AG10803 (cell line): ENCODE measurements around the gene PELI2.

Source experiments
- DNase-seq: peaks from one replicate; pipeline ENCODE4 v3.0.0; 2010; ENCODE audit warnings: low read depth
- H3K4me3 ChIP-seq: 2 replicates; pipeline ENCODE4 v1.5.1; 2011; ENCODE audit warnings: mild to moderate bottlenecking, low read length, control low read depth
- CTCF ChIP-seq: conservative IDR thresholded peaks from 2 replicates; pipeline ENCODE4 v1.5.1; 2011; ENCODE audit warnings: mild to moderate bottlenecking, low read length, control low read depth, inconsistent platforms

PELI2 gene

GRCh38 chr14:56261046-56261445, 142.8 kb downstream of the PELI2 start:
- TF ChIP-seq CTCF: no peak
- H3K4me3 ChIP-seq: no peak overlapping the region
- DNase-seq: no peak

- H3K4me3 ChIP-seq: no peak overlapping the region
- no peak for TF ChIP-seq CTCF
- DNase-seq: no peak
These were observed 144.3 kb downstream of the PELI2 start for GRCh38 chr14:56262530-56262929.

- no peak overlapping the region for H3K4me3 ChIP-seq
- no peak for TF ChIP-seq CTCF
- no peak for DNase-seq
These were observed 149.8 kb downstream of the PELI2 start for GRCh38 chr14:56268039-56268438.

- TF ChIP-seq CTCF: no peak
These were observed 150.5 kb downstream of the PELI2 start for GRCh38 chr14:56268673-56269072.

GRCh38 chr14:56270921-56271320, 152.7 kb downstream of the PELI2 start:
- H3K4me3 ChIP-seq: no peak overlapping the region
- no peak for TF ChIP-seq CTCF
- DNase-seq: no peak

More at GRCh38 chr14:56268673-56269072, 150.5 kb downstream of the PELI2 start:
- H3K4me3 ChIP-seq: no peak overlapping the region
- peak; percentile 4 for DNase-seq

- DNase-seq: peak; percentile 88
- TF ChIP-seq CTCF: no peak
These were observed 153.8 kb downstream of the PELI2 start for GRCh38 chr14:56271970-56272369.

GRCh38 chr14:56273155-56273554, 154.9 kb downstream of the PELI2 start:
- peak; percentile 97 for DNase-seq
- no peak for TF ChIP-seq CTCF
- H3K4me3 ChIP-seq: no peak overlapping the region

More at GRCh38 chr14:56271970-56272369, 153.8 kb downstream of the PELI2 start:
- H3K4me3 ChIP-seq: no peak overlapping the region
